Dermis blood vessel endothelial cell (primary cell): Measurements from ENCODE around the gene CENPU. TPM values are rescaled to one million over a fixed set of nuclear protein-coding genes. Genes with fewer than 3 reads are reported as not detected.

Experiments
- total RNA-seq: library from RNA; depleted of rRNA; stranded (reverse); fragments of >200 nt; gene quantifications from 2 replicates; pipeline ENCODE4 v1.2.3, GENCODE V29; 2014

The CENPU gene
- total RNA-seq, 1 donor from 2014 or later = 8.5 TPM

Other genes starting within 250 kb of the CENPU start
- gene CASP3, start 84.6 kb downstream of the CENPU start, total RNA-seq = 59.9 and 65.3 TPM in 2 replicates
- gene PRIMPOL, start 84.4 kb downstream of the CENPU start, total RNA-seq = 15.8 and 16.8 TPM in 2 replicates
- 8.7 and 10.4 TPM in 2 replicates for gene ACSL1, start 91.9 kb upstream of the CENPU start, total RNA-seq